BJ (cell line): Measurements from ENCODE around the gene TBC1D23. TPM values are rescaled to one million over a fixed set of nuclear protein-coding genes. Genes with fewer than 3 reads are reported as not detected.
"Not testable (repeated sequence)": the region's sequence is repeated elsewhere in the genome, so short reads cannot be mapped to it uniquely, and the experiment has no call there.

Source experiments
- CTCF ChIA-PET: fragments of 350-600 bp; formaldehyde crosslinking; extraction: SDS; loops from one replicate; lab custom pipeline; 2021; ENCODE audit warnings: antibody characterized with exemption, inconsistent platforms; lab: Yijun Ruan, JAX
- POLR2A ChIA-PET: fragments of 300-600 bp; sonication (Branson Sonifier 250); formaldehyde crosslinking; extraction: SDS; loops from one replicate; lab custom pipeline; 2021; ENCODE audit warnings: antibody characterized with exemption; lab: Charles Lee
- DNase-seq: peaks from one replicate; pipeline ENCODE4 v3.0.0-alpha.2; 2011; ENCODE audit warnings: low read depth
- H3K27me3 ChIP-seq: 2 replicates; pipeline ENCODE4 v1.6.0; 2011; ENCODE audit warnings: low read length; ENCODE audit not compliant: control insufficient read depth, insufficient read depth
- H3K36me3 ChIP-seq: 2 replicates; pipeline ENCODE4 v1.5.1; 2011; ENCODE audit warnings: low read length; ENCODE audit not compliant: control insufficient read depth, insufficient read depth
- H3K4me3 ChIP-seq: 2 replicates; pipeline ENCODE4 v1.5.1; 2011; ENCODE audit warnings: low read depth, mild to moderate bottlenecking, control low read depth, low read length
- CTCF ChIP-seq: IDR thresholded peaks from 2 replicates; pipeline ENCODE4 v1.5.1; 2011; ENCODE audit warnings: low read depth, mild to moderate bottlenecking, control low read depth, inconsistent platforms, low read length, moderate library complexity; ENCODE audit not compliant: insufficient read depth
- polyA plus RNA-seq: library from polyadenylated mRNA; depleted of rRNA; stranded (reverse); fragments of >200 nt; gene quantifications from 2 replicates; pipeline ENCODE4 v1.2.3, GENCODE V29; 2011

The TBC1D23 gene
- polyA plus RNA-seq, 1 experiment, result 22.5 TPM

- Histone ChIP-seq H3K27me3 (no peaks in the 10 kb centered on the region), H3K4me3 (no peak overlapping the region), H3K36me3 (no peaks in the 10 kb centered on the region)
- no peak for TF ChIP-seq CTCF
- DNase-seq, result no peak
- POLR2A ChIA-PET, result no interaction called here
- CTCF ChIA-PET, result no interaction called here
These were observed 65.0 kb downstream of the TBC1D23 start for GRCh38 chr3:100325827-100326226.

- POLR2A ChIA-PET, DNase-seq, H3K4me3 ChIP-seq, H3K27me3 ChIP-seq, CTCF ChIA-PET, H3K36me3 ChIP-seq: not testable (repeated sequence)
These were observed 66.6 kb downstream of the TBC1D23 start for GRCh38 chr3:100327377-100327776.

GRCh38 chr3:100329800-100330489 lies 69.2 kb downstream of the TBC1D23 start:
- Histone ChIP-seq H3K27me3 (no peaks in the 10 kb centered on the region), H3K36me3 (no peaks in the 10 kb centered on the region), H3K4me3 (no peak overlapping the region)
- ChIA-PET CTCF (interaction anchor here (1.1 kb wide), 1 partner anchor 13 kb away, joined by 4 read pairs; no protein-coding TSS in a partner anchor), POLR2A (no interaction called here)
- DNase-seq, result no peak
- TF ChIP-seq CTCF, result no peak

- Histone ChIP-seq H3K27me3 (no peaks in the 10 kb centered on the region), H3K36me3 (no peaks in the 10 kb centered on the region), H3K4me3 (no peak overlapping the region)
- ChIA-PET POLR2A (no interaction called here), CTCF (no interaction called here)
- DNase-seq, result no peak
- no peak for TF ChIP-seq CTCF
These were observed 69.9 kb downstream of the TBC1D23 start for GRCh38 chr3:100330651-100331050.

- H3K27me3 ChIP-seq, result no peaks in the 10 kb centered on the region
- ChIA-PET POLR2A (no interaction called here), CTCF (interaction anchor here (0.6 kb wide), 1 partner anchor 37 kb away, joined by 4 read pairs; no protein-coding TSS in a partner anchor)
- DNase-seq, result no peak
- H3K36me3 ChIP-seq, result no peaks in the 10 kb centered on the region
- no peak overlapping the region for H3K4me3 ChIP-seq
- no peak for TF ChIP-seq CTCF
These were observed 70.9 kb downstream of the TBC1D23 start for GRCh38 chr3:100331660-100332059.

GRCh38 chr3:100333051-100333450 lies 72.3 kb downstream of the TBC1D23 start:
- POLR2A ChIA-PET, result no interaction called here
- DNase-seq, result no peak
- TF ChIP-seq CTCF, result no peak
- Histone ChIP-seq H3K27me3 (no peaks in the 10 kb centered on the region), H3K4me3 (no peak overlapping the region), H3K36me3 (no peaks in the 10 kb centered on the region)
- CTCF ChIA-PET, result interaction anchor here (1.1 kb wide), 1 partner anchor 46 kb away, joined by 3 read pairs; no protein-coding TSS in a partner anchor
